HEK293T (cell line): ENCODE results near the gene PRPF8.

ENCODE experiments used
- ARNT ChIP-seq: fragments of 450-650 bp; IDR thresholded peaks from 2 replicates; pipeline ENCODE4 v1.6.1; 2017; ENCODE audit warnings: mild to moderate bottlenecking
- BHLHE40 ChIP-seq: fragments of 450-650 bp; IDR thresholded peaks from 2 replicates; pipeline ENCODE4 v1.6.1; 2016; ENCODE audit warnings: mild to moderate bottlenecking, moderate library complexity, borderline replicate concordance
- CTBP1 ChIP-seq: fragments of 450-650 bp; IDR thresholded peaks from 2 replicates; pipeline ENCODE4 v1.6.1; 2016; ENCODE audit warnings: borderline replicate concordance
- HDGF ChIP-seq: fragments of 450-650 bp; IDR thresholded peaks from 2 replicates; pipeline ENCODE4 v1.6.1; 2017; ENCODE audit warnings: antibody characterized with exemption, borderline replicate concordance
- NFRKB ChIP-seq: fragments of 450-650 bp; IDR thresholded peaks from 2 replicates; pipeline ENCODE4 v1.6.1; 2016; ENCODE audit warnings: mild to moderate bottlenecking, moderate library complexity
- SP1 ChIP-seq: fragments of 450-650 bp; IDR thresholded peaks from 2 replicates; pipeline ENCODE4 v1.6.1; 2017

DNA sequence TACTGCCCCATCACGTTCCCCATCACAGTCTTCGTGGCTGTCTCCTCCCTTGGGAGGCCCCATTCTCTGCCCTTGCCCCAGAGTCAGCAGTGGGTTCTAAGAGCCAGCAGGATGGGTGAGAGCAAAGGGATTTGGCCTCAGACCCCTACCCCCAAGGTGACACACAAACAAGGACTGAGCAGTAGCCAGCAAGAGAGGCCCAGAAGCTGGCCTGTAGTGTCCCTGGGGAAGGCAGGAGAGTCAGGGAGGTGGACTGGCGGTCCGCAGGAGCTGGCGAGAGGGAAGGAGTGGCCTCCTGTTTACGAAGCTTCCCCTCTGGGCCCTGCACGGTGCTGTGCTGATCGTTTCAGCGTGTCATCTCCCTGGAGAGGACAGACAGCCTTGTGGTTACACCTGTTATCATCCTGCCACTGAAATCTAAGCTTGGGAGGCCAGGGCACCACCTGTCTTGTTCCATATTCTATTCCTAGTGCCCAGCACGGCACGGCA lies 48.2 kb upstream of the PRPF8 start:
- TF ChIP-seq CTBP1: no peak
- no peak for TF ChIP-seq SP1
- no peak for TF ChIP-seq BHLHE40
- TF ChIP-seq NFRKB: no peak
- TF ChIP-seq HDGF: no peak
- no peak for TF ChIP-seq ARNT
